HTERT RPE-1 (cell line): Measurements from ENCODE around the gene GUCY2D.
"Not testable (repeated sequence)": the region's sequence is repeated elsewhere in the genome, so short reads cannot be mapped to it uniquely, and the experiment has no call there.

Experiments used
- in situ Hi-C: fragments of 300-500 bp; cut with MboI; formaldehyde crosslinking; loops from 4 replicates; pipeline ENCODE4 v1.14.3; 2020; ENCODE audit warnings: low sequenced_read_pairs

Gene GUCY2D

GRCh38 chr17:8015236-8015956, 13.0 kb downstream of the GUCY2D start:
- in situ Hi-C loops: no loop called here

DNA sequence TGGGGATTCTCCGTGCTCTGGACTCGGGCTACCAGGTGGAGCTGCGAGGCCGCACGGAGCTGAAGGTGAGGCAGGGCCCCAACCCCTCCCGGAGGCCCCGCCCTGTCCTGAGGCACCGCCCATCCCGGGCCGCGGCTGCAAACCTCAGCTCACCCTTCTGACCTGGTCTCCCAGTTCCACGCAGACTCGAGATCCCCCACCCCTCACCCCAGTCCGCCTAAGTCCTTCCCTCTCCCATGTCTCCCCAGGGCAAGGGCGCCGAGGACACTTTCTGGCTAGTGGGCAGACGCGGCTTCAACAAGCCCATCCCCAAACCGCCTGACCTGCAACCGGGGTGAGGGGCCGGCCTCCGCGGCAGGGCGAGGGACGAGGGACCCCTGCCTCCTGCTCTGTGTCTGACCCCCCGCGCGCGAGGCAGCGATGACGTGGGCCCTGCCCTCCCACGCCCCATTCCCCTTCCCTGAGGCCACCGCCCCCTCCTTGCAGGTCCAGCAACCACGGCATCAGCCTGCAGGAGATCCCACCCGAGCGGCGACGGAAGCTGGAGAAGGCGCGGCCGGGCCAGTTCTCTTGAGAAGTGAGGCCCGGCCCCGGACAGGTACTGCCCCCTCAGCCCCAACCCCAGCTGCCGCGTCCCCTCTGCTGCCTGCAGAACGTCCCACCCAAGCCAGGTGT, 13.7 kb downstream of the GUCY2D start:
- in situ Hi-C loops: no loop called here

GRCh38 chr17:8016632-8017424, 14.4 kb downstream of the GUCY2D start:
- in situ Hi-C loops: no loop called here

- in situ Hi-C loops: no loop called here
These were observed 16.0 kb downstream of the GUCY2D start for GRCh38 chr17:8018436-8018835.

- in situ Hi-C loops: no loop called here
These were observed 16.8 kb downstream of the GUCY2D start for GRCh38 chr17:8019166-8019565.

DNA sequence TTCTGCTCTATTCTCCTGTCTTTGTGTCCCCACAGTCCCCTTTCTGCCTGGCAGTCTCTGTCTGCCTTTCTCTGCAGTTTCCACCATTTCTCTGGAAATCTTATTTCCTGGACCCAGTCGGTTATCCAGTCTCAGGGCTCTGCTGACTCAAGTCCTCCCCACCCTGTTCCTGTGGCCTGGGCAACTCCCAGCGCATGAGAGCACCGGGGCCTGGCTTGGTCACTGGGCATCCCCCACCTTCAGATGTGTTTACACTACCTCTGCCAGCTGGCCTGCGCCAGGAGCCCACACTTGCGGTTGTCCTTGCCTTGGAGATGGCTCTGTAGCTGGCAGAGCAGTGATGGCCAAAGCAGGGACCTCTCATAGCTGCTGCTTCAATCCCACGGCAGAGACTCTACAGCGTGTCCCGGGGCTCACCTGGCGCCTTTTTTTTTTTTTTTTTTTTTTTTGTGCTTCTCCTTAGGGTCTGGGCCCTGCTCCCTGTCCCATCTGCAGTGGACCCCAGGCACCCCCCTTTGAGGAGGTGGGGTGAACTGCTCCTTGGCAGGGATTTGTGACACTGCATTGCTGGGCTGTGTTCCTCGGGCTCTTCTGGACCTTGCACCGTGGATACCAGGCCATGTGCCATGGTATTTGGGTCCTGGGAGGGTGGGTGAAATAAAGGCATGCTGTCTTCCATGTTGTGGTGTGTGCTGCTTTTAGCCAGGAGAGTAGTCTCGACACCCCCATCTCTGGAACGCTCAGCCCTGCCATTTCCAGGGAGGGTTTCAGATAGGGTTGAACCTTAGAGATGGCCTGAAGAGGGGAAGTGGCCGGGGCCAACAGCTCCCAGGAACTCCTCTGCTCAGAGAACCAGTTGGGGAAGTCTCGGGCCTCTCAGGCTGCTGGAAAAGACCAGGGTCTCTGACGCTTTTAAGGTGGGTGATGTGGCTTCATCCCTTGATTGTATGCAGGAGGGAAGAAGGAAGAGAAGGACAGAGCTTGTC, 17.5 kb downstream of the GUCY2D start:
- in situ Hi-C loops: no loop called here

GRCh38 chr17:8020776-8021564, 18.6 kb downstream of the GUCY2D start:
- in situ Hi-C loops: no loop called here

DNA sequence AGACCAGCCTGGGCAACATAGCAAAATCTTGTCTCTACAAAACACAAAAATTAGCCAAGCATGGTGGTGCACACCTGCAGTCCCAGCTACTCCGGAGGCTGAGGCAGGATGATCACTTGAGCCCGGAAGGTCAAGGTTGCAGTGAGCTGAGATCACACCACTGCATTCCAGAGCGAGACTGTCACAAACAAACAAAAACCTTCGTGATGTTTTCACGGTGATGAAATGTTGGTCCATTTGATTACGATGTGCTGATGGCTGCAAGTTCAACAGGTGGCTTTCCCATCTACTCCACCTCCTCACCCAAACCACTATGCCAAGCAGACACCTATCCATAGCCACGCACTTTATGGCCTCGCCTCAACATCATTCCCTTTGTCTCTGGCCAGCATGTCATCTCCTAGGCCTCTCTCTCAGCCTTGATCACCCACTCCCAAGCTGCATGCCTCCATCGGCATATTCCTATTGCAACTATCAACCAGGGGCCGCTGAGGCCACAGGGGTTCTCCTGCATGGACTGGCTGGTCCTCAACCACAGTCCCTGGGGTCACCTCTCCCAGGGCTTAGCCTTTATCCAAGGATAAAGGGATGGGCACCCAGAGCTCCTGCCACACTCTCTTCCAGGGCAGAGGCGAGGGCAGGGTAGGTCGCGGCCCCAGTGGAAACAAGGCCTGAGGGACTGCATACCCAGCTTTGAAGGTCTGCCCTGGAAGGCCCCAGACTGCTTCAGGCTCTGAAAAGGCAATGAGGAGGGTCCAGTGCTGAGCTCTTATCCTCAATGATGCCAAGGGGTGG, 19.3 kb downstream of the GUCY2D start:
- in situ Hi-C loops: no loop called here

GRCh38 chr17:8022360-8023003, 20.1 kb downstream of the GUCY2D start:
- in situ Hi-C loops: no loop called here

DNA sequence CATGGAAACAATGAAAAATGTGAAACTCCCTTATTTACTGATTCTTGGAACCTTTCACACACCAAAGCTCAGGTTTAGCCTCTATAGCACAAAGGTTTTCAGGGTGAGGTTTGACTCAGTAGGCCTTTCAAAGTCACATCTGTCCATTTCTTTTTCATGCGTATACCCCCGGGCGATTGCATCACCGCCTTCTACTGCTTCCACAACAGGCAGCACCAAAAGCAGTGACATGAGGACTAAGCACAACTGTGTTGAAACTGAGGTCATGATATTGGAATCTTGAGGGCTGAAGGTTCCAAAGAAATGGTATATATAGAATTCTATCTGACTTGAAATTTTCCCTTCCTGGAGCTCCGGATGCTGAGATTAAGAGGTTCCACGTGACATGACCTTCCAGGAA, 21.7 kb downstream of the GUCY2D start:
- in situ Hi-C loops: not testable (repeated sequence)

DNA sequence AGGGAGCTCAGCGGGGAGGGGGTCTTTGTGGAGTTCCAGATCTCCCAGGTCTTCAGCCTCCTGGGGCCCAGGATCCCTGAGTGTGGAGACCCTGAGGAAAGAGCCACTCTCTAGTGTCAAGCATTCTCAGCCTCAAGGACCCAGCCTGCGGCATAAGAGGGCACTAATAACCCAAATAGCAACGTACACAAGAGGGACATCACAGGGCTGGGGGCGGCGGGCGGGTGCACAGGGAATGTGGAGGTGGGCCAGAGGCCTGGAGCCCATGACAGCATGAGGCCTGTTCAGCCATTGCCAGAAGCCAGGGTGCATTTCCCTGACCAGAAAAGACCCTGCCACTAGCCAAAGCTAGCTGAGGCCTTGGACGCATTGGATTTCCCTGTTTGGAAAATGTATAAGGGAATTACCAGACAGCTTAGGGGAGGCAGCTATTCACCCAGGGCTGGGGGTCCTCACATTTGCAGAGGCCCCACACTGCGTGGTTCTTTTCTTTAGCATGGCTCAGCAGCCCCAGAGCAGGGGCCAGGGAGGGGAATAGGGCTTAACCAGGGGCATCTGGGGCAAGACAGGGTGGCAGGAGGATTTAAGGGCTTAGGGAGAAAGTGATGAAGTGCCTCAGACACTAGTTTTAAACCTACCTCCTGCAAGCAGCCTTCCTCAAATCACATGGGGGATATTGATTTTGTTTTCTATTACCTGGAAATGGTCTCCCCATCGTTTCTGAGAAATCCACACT, 22.9 kb downstream of the GUCY2D start:
- in situ Hi-C loops: no loop called here

GRCh38 chr17:8029121-8029520, 26.7 kb downstream of the GUCY2D start:
- in situ Hi-C loops: no loop called here

GRCh38 chr17:8031261-8031661, 28.8 kb downstream of the GUCY2D start:
- in situ Hi-C loops: no loop called here

DNA sequence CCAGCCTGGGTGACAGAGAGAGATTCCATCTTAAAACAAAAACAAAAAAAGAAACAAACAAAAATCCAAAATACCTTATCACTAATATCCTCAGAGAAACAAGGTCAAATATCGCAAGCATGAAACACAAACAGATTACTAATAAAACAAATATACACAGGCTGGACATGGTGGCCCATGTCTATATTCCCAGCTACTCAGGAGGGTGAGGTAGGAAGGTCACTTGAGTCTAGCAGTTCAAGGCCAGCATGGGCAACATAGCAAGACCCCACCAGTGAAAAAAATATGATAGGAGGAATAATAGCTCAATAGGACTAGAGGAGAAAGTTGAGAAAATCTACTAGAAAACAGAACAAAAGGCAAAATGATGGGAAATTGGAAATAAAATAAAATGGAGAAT, 29.5 kb downstream of the GUCY2D start:
- in situ Hi-C loops: no loop called here

GRCh38 chr17:8032442-8032841, 30.0 kb downstream of the GUCY2D start:
- in situ Hi-C loops: no loop called here

GRCh38 chr17:8038954-8039610, 36.7 kb downstream of the GUCY2D start, which contains the start of gene ALOX15B:
Gene ALOX15B, plus strand, starts transcription at chr17:8039059. Its CDS starts 97 bp downstream, at chr17:8039156.
- in situ Hi-C loops: no loop called here

GRCh38 chr17:8039611-8040168, 37.3 kb downstream of the GUCY2D start:
- in situ Hi-C loops: no loop called here
